ENCODE measurements around the gene CDH4. TPM values are rescaled to one million over a fixed set of nuclear protein-coding genes. Genes with fewer than 3 reads are reported as not detected.

Gene CDH4
- total and polyA plus RNA-seq, 2 of the 8 experiments (the other 6 are each of a cell fraction or from before 2014, with no cell fraction given), result 4.3 to 7.9 TPM

DNA sequence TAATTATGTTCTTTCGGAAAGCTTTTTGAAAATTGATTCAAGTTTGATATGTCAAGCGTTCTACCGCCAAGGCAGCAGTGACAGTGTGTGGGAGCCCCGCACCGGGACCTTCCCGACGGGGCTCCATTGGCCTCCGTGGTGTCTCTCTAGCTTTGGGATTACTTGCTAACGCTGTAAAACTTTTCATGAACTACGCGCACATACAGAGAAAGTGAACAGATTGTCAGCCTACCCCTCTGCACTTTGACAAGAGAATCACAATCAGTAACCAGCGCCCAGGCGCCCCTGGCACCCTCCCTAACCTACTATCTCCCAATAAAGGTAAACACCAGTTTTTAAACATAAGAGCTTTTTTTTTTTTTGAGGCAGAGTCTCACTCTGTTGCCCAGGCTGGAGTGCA is 274.8 kb downstream of the CDH4 start:
- Histone ChIP-seq H3K4me2 (ENCODE audit: insufficient read depth in 1 of 2, low read depth in 2 of 2, low read length in 2 of 2) (no peak overlapping the region), H2BK5ac (ENCODE audit: low read depth, low read length) (no peak overlapping the region), H4K91ac (replicated peaks; ENCODE audit: insufficient read length, low read length) (no peak overlapping the region), H2BK12ac (ENCODE audit: low read depth, low read length) (no peak overlapping the region), H3K56ac (replicated peaks; ENCODE audit: insufficient read length, low read depth, low read length) (no peak overlapping the region), H3K14ac (ENCODE audit: insufficient read length) (no peak overlapping the region), H3K4ac (replicated peaks; ENCODE audit: insufficient read length, low read depth, low read length) (no peak overlapping the region), H3K36me3 (ENCODE audit: control insufficient read depth in 2 of 4, insufficient read depth in 4 of 4, low read length in 3 of 4) (no peaks in the 10 kb centered on the region), H2BK15ac (ENCODE audit: low read length) (no peak overlapping the region), H2AFZ (ENCODE audit: low read length) (no peak overlapping the region), H3K23me2 (ENCODE audit: low read depth, low read length) (0 out of 2 replicates have a peak, but pooled peaks cover 2% of the 10 kb centered on the region), H3K23ac (ENCODE audit: insufficient read length) (no peak overlapping the region), H3K79me1 (ENCODE audit: low read depth, low read length) (no peaks in the 10 kb centered on the region), H3K9me3 (ENCODE audit: insufficient read depth in 2 of 2, low read depth in 1 of 2, low read length in 1 of 2) (no peaks in the 10 kb centered on the region), H4K8ac (ENCODE audit: extremely low read depth, insufficient read depth, low read length) (no peak overlapping the region), H2BK120ac (replicated peaks; ENCODE audit: low read depth, low read length) (no peak overlapping the region), H3K9ac (replicated peaks in 1 of 4; ENCODE audit: extremely low read depth in 1 of 4, low read depth in 3 of 4, low read length in 3 of 4) (no peak overlapping the region), H2BK20ac (ENCODE audit: low read length) (no peak overlapping the region), H3K18ac (ENCODE audit: extremely low read depth, low read length) (no peak overlapping the region), H3K4me1 (replicated peaks in 1 of 4; ENCODE audit: control insufficient read depth in 3 of 4, insufficient read depth in 4 of 4, low read length in 3 of 4) (peaks cover 0 to 7% (median 2%) of the 10 kb centered on the region in 4 experiments; a peak in 3 of 7 replicates), H3K27ac (ENCODE audit: low read depth, low read length) (no peak overlapping the region), H2AK5ac (ENCODE audit: low read depth, low read length) (no peak overlapping the region), H3K4me3 (ENCODE audit: extremely low read depth in 1 of 4, insufficient read depth in 2 of 4, low read depth in 3 of 4, low read length in 4 of 4) (no peak overlapping the region), H3K27me3 (replicated peaks in 1 of 4; ENCODE audit: control insufficient read depth in 3 of 4, extremely low read depth in 1 of 4, insufficient read depth in 3 of 4, low read length in 3 of 4) (no peaks in the 10 kb centered on the region), H4K20me1 (replicated peaks in 1 of 2; ENCODE audit: control insufficient read depth in 1 of 2, insufficient read depth in 2 of 2, low read length in 2 of 2) (no peaks in the 10 kb centered on the region), H3K79me2 (ENCODE audit: control insufficient read depth in 1 of 2, insufficient read depth in 2 of 2, low read length in 2 of 2) (no peaks in the 10 kb centered on the region), H4K5ac (ENCODE audit: insufficient read length, low read depth, low read length) (no peak overlapping the region)
- CTCF ChIA-PET (ENCODE audit: partially characterized antibody), result interaction anchor here (0.7 to 1.4 kb wide), 3 partner anchors 12 to 1254 kb away, joined by 3 read pairs; no protein-coding TSS in a partner anchor
- 93% methylated on average over 13 of the region's 13 CpGs; no CpG with 5 or more reads in 1 of the 2 experiments for WGBS, 2 experiments (ENCODE audit: extremely low coverage in 1 of 2, insufficient coverage in 1 of 2, insufficient read length in 1 of 2, insufficient replicate concordance in 2 of 2, low coverage in 1 of 2, low lambda C conversion rate in 2 of 2, missing lambda C conversion rate in 1 of 2)
- TF ChIP-seq SAP30 (IDR thresholded peaks at IDR 0.05; ENCODE audit: insufficient read depth, insufficient replicate concordance, low read length) (no peak), EP300 (IDR thresholded peaks at IDR 0.05; ENCODE audit: borderline replicate concordance in 1 of 2, low read depth in 2 of 2, low read length in 2 of 2) (no peak), ATF2 (IDR thresholded peaks at IDR 0.05; ENCODE audit: low read length) (no peak), POLR2A (IDR thresholded peaks at IDR 0.05; ENCODE audit: control extremely low read depth in 1 of 2, low read depth in 2 of 2, low read length in 2 of 2) (no peak), RXRA (IDR thresholded peaks at IDR 0.05; ENCODE audit: insufficient read depth, low read depth, low read length) (no peak), CBX5 (IDR thresholded peaks at IDR 0.05; ENCODE audit: low read depth, low read length) (no peak), CHD1 (IDR thresholded peaks at IDR 0.05; ENCODE audit: low read depth, low read length) (no peak), SUZ12 (IDR thresholded peaks at IDR 0.05; ENCODE audit: low read length) (no peak)
- TF ChIP-seq, protein P1, sequence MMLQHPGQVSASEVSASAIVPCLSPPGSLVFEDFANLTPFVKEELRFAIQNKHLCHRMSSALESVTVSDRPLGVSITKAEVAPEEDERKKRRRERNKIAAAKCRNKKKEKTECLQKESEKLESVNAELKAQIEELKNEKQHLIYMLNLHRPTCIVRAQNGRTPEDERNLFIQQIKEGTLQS (IDR thresholded peaks at IDR 0.05; ENCODE audit: insufficient read depth, low read depth, low read length), result no peak
- DNase-seq (ENCODE audit: low read depth in 1 of 2, low spot score in 2 of 2) (no peak), FAIRE-seq (no peak)
- POLR2A ChIA-PET (ENCODE audit: partially characterized antibody), result no interaction called here

Data from H1 (cell line).